ENCODE data around the gene ZDHHC22.

The ZDHHC22 gene

GRCh38 chr14:77181603-77182437 lies 40.2 kb upstream of the ZDHHC22 start, which contains the start of gene TMEM63C (continued):
- TF ChIP-seq EGR2 (tag by site-specific recombination; IDR thresholded peaks at IDR 0.05; ENCODE audit: low read depth) (peak; percentile 61; the same call in 1 of the 2 replicates), ZNF211 (tag by site-specific recombination; IDR thresholded peaks at IDR 0.05; ENCODE audit: low read depth) (no peak), ZNF513 (tag by site-specific recombination; IDR thresholded peaks at IDR 0.05) (no peak), ZSCAN4 (tag by site-specific recombination; IDR thresholded peaks at IDR 0.05) (no peak), ZNF48 (tag by site-specific recombination; IDR thresholded peaks at IDR 0.05) (no peak), ZNF670 (tag by site-specific recombination; IDR thresholded peaks at IDR 0.05; ENCODE audit: low read depth) (no peak), ZNF76 (tag by site-specific recombination; IDR thresholded peaks at IDR 0.05; ENCODE audit: borderline replicate concordance, low read depth) (no peak), ZNF121 (tag by site-specific recombination; IDR thresholded peaks at IDR 0.05) (no peak), ZBTB6 (tag by site-specific recombination; IDR thresholded peaks at IDR 0.05) (no peak), ZNF701 (tag by site-specific recombination; IDR thresholded peaks at IDR 0.05) (no peak), SALL2 (tag by site-specific recombination; IDR thresholded peaks at IDR 0.05; ENCODE audit: borderline replicate concordance) (no peak), ZNF132 (tag by site-specific recombination; IDR thresholded peaks at IDR 0.05; ENCODE audit: borderline replicate concordance) (no peak), GLI2 (tag by site-specific recombination; IDR thresholded peaks at IDR 0.05; ENCODE audit: borderline replicate concordance, low read depth) (no peak), ZNF26 (tag by site-specific recombination; IDR thresholded peaks at IDR 0.05) (no peak), ZNF148 (tag by site-specific recombination; IDR thresholded peaks at IDR 0.05; ENCODE audit: borderline replicate concordance) (no peak), ZNF549 (tag by site-specific recombination; IDR thresholded peaks at IDR 0.05) (no peak), ZBTB1 (tag by site-specific recombination; IDR thresholded peaks at IDR 0.05) (no peak), GFI1B (tag by site-specific recombination; IDR thresholded peaks at IDR 0.05) (no peak), ZNF560 (tag by site-specific recombination; IDR thresholded peaks at IDR 0.05; ENCODE audit: borderline replicate concordance) (no peak), ZNF341 (tag by site-specific recombination; IDR thresholded peaks at IDR 0.05; ENCODE audit: low read depth) (no peak), BCL6B (tag by site-specific recombination; IDR thresholded peaks at IDR 0.05) (no peak), ZNF366 (tag by site-specific recombination; conservative IDR thresholded peaks at IDR 0.05) (no peak), ZBTB21 (tag by site-specific recombination; IDR thresholded peaks at IDR 0.05) (no peak), ELK4 (IDR thresholded peaks at IDR 0.05; ENCODE audit: borderline replicate concordance, low read depth, low read length) (no peak), YY2 (tag by site-specific recombination; IDR thresholded peaks at IDR 0.05) (no peak), ZNF157 (tag by site-specific recombination; IDR thresholded peaks at IDR 0.05) (no peak), ZFP69B (tag by site-specific recombination; IDR thresholded peaks at IDR 0.05) (no peak), ZNF426 (tag by site-specific recombination; IDR thresholded peaks at IDR 0.05) (no peak), ZNF175 (tag by site-specific recombination; IDR thresholded peaks at IDR 0.05) (no peak), ZNF155 (tag by site-specific recombination; IDR thresholded peaks at IDR 0.05) (no peak)
